Embryonic facial prominence (tissue), 1 donor: ENCODE results near the gene PNMA1.

Experiments
- DNase-seq: peaks from one replicate; pipeline ENCODE4 v3.0.0-alpha.2; 2016; ENCODE audit errors: extremely low spot score

PNMA1 gene

GRCh38 chr14:73751157-73751691, 37.0 kb upstream of the PNMA1 start:
- DNase-seq = no peak

- no peak for DNase-seq
Observed at GRCh38 chr14:73750531-73750901, 36.3 kb upstream of the PNMA1 start.

- DNase-seq = no peak
Observed at GRCh38 chr14:73749706-73750530, 35.7 kb upstream of the PNMA1 start.

- no peak for DNase-seq
Observed at GRCh38 chr14:73748858-73749357, 34.7 kb upstream of the PNMA1 start.

- no peak for DNase-seq
Observed at GRCh38 chr14:73747379-73748211, 33.4 kb upstream of the PNMA1 start.

GRCh38 chr14:73746520-73747378, 32.6 kb upstream of the PNMA1 start:
- no peak for DNase-seq

- DNase-seq = no peak
Observed at GRCh38 chr14:73745571-73746519, 31.7 kb upstream of the PNMA1 start.

- DNase-seq = no peak
Observed at GRCh38 chr14:73744874-73745529, 30.8 kb upstream of the PNMA1 start.

GRCh38 chr14:73744175-73744867, 30.1 kb upstream of the PNMA1 start:
- DNase-seq = no peak

- DNase-seq = no peak
Observed at GRCh38 chr14:73743431-73743931, 29.3 kb upstream of the PNMA1 start.

GRCh38 chr14:73742520-73743238, 28.5 kb upstream of the PNMA1 start:
- no peak for DNase-seq

- DNase-seq = no peak
Observed at GRCh38 chr14:73741876-73742519, 27.8 kb upstream of the PNMA1 start.

- no peak for DNase-seq
Observed at GRCh38 chr14:73741386-73741875, 27.2 kb upstream of the PNMA1 start.

- DNase-seq = no peak
Observed at GRCh38 chr14:73740618-73741326, 26.6 kb upstream of the PNMA1 start.

- DNase-seq = no peak
Observed at GRCh38 chr14:73739899-73740617, 25.9 kb upstream of the PNMA1 start.

- DNase-seq = no peak
Observed at GRCh38 chr14:73739174-73739898, 25.2 kb upstream of the PNMA1 start.
